Aorta (tissue), 5 donors: ENCODE data around the gene CELSR1. TPM values are rescaled to one million over a fixed set of nuclear protein-coding genes. Genes with fewer than 3 reads are reported as not detected.

Experiments used
- ATAC-seq: fragments of 200-7000 bp; cut with Tn5 transposase; one replicate; pipeline ENCODE4 v1.9.1; 2022; ENCODE audit warnings: moderate library complexity; ENCODE audit not compliant: low FRiP score
- DNase-seq, 2 donors: peaks; one replicate each; pipeline ENCODE4 v3.0.0-alpha.2; 2020
- H3K27ac ChIP-seq, 2 donors: one replicate each; pipeline ENCODE4 v1.5.1; 2013; ENCODE audit warnings: low read length in 2 of 2, mild to moderate bottlenecking in 2 of 2, moderate library complexity in 2 of 2, control low read depth in 1 of 2, inconsistent platforms in 1 of 2, low read depth in 1 of 2
- H3K27me3 ChIP-seq, 2 donors: one replicate each; pipeline ENCODE4 v1.6.1; 2013; ENCODE audit warnings: control low read depth in 1 of 2, low read length in 1 of 2, mild to moderate bottlenecking in 1 of 2, moderate library complexity in 1 of 2; ENCODE audit not compliant: insufficient read depth in 2 of 2, control insufficient read depth in 1 of 2
- H3K36me3 ChIP-seq, 2 donors: one replicate each; pipeline ENCODE4 v1.6.1; 2013; ENCODE audit warnings: control low read depth in 1 of 2, low read length in 1 of 2, mild to moderate bottlenecking in 1 of 2; ENCODE audit not compliant: insufficient read depth in 2 of 2, control insufficient read depth in 1 of 2
- H3K4me1 ChIP-seq, 2 donors: one replicate each; pipeline ENCODE4 v1.6.1; 2013; ENCODE audit warnings: low read length in 2 of 2, control low read depth in 1 of 2, mild to moderate bottlenecking in 1 of 2, moderate library complexity in 1 of 2; ENCODE audit not compliant: insufficient read depth in 2 of 2, control insufficient read depth in 1 of 2
- H3K4me3 ChIP-seq, 2 donors: one replicate each; pipeline ENCODE4 v1.5.1; 2013; ENCODE audit warnings: low read length in 2 of 2, control low read depth in 1 of 2, mild to moderate bottlenecking in 1 of 2
- H3K9me3 ChIP-seq: one replicate; pipeline ENCODE4 v1.6.1; 2013; ENCODE audit warnings: mild to moderate bottlenecking, low read length; ENCODE audit not compliant: control insufficient read depth
- WGBS, 2 donors: extraction: QIAGEN DNeasy Blood & Tissue Kit; methylation state at CpG; one replicate each; pipeline ENCODE4 v1.1.7; 2013; 5-methylcytosine and 5-hydroxymethylcytosine counted together
- intact Hi-C, 2 donors: fragments of 100-400 bp; cut with DNase I; formaldehyde crosslinking; loops; one replicate each; pipeline versions ENCODE4 v1.14.2 to v1.15.0; 2022
- polyA plus RNA-seq, 2 donors: library from polyadenylated mRNA; stranded (reverse); fragments of 200-250 nt; gene quantifications; one replicate each; pipeline ENCODE4 v1.2.3, GENCODE V29; 2013
- total RNA-seq, 2 donors: library from RNA; stranded (reverse); fragmentation: NEBNext Ultra II Directional; extraction: Animal tissue kit (Norgen Biotek cat#: 25700); gene quantifications; one replicate each; pipeline ENCODE4 v1.2.1, GENCODE V29; 2021
- donor health status: healthy with polysubstance abuse.
- donor health status: Bipolar disorder and iron deficiency.
- donor health status: DM: no; HTN: no; CAD: no.
- donor health status: DM: no; HTN: no; CAD: no.
- donor health status: DM: yes; HTN: yes; CAD: no.

CELSR1 gene
- total and polyA plus RNA-seq, 4 donors = 0.15 to 3.0 (median 1.3) TPM

DNA sequence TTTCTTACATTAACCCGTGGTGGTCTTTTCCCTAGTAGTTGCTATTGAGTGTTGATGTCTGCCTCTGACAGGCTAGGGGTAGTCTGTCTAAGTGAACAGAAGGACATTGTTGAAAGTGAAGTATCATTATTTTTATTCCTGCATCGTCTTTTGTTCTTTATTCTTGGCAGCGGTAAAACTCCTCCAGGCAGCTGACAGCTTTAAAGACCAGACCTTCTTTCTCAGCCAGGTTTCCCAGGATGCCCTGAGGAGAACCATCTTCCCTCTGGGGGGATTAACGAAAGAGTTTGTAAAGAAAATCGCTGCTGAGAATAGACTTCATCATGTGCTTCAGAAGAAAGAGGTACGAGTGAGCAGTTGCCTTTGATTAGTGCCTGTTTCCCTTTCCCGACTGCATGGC is 187.3 kb downstream of the CELSR1 start:
- Histone ChIP-seq H3K27me3 (no peaks in the 10 kb centered on the region), H3K27ac (no peak overlapping the region), H3K4me1 (no peaks in the 10 kb centered on the region), H3K36me3 (peaks cover 6 to 12% of the 10 kb centered on the region in 2 donors), H3K9me3 (no peaks in the 10 kb centered on the region), H3K4me3 (no peak overlapping the region)
- intact Hi-C loops = loop anchor here in 1 of 2 donors (10.0 kb wide), 1 partner anchor 195 kb away; no protein-coding TSS in a partner anchor
- WGBS, 2 donors = 78 to 79% methylated on average over 7 of the region's 7 CpGs
- ATAC-seq = no peak
- DNase-seq = no peak

DNA sequence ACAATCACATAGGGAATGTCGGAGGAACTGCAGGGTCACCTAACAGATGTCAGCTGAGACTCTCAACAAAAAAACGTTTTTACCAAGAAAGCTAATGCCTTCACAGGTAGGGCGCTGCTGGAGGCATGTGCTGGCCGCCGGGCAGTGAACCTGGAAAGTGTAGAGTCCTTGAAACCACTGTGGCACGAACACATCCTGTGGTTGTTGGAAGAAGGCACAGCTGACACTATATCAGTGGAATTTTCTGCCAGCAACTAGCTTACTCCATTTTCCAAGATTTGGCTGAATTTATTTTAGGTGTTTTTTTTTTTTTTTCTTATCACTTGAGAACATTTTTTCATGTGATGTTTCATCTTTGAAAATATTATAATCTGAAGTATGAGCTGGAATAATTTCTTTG is 187.7 kb downstream of the CELSR1 start:
- H3K4me1 ChIP-seq = no peaks in the 10 kb centered on the region
- peak; percentile 31 to 55 for DNase-seq
- H3K4me3 ChIP-seq = no peak overlapping the region
- WGBS, 2 donors = 54 to 61% methylated on average over 6 of the region's 6 CpGs
- no peak overlapping the region for H3K27ac ChIP-seq
- no peaks in the 10 kb centered on the region for H3K9me3 ChIP-seq
- ATAC-seq = no peak
- no peaks in the 10 kb centered on the region for H3K27me3 ChIP-seq
- H3K36me3 ChIP-seq = peaks cover 6 to 12% of the 10 kb centered on the region in 2 donors
- intact Hi-C loops = loop anchor here in 1 of 2 donors (10.0 kb wide), 1 partner anchor 195 kb away; no protein-coding TSS in a partner anchor

DNA sequence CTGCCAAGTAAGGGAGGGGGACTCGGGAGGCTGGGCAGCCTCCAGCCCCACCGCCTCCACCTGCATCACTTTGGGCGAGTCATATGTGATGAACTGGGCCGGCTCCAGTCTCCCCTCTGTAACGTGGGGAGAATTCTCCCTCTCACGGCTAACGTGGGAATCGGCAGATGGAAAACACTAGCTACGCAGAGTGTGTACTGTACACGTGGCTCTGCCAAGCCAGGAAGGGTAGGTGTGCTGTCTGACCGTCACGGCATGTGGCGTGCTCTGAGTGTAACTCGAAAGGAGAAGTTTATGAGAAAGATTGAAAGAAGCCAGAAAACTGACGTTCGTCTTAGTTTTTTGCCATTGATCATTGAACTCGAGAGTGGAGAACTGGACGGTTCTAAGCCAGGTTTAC is 188.2 kb downstream of the CELSR1 start:
- Histone ChIP-seq H3K36me3 (peaks cover 9 to 14% of the 10 kb centered on the region in 2 donors), H3K4me1 (no peaks in the 10 kb centered on the region), H3K9me3 (no peaks in the 10 kb centered on the region), H3K4me3 (no peak overlapping the region), H3K27me3 (no peaks in the 10 kb centered on the region), H3K27ac (no peak overlapping the region)
- ATAC-seq = no peak
- peak; percentile 19 to 57 for DNase-seq
- WGBS, 2 donors = 84 to 87% methylated on average over 18 of the region's 18 CpGs
- intact Hi-C loops = no loop called here

DNA sequence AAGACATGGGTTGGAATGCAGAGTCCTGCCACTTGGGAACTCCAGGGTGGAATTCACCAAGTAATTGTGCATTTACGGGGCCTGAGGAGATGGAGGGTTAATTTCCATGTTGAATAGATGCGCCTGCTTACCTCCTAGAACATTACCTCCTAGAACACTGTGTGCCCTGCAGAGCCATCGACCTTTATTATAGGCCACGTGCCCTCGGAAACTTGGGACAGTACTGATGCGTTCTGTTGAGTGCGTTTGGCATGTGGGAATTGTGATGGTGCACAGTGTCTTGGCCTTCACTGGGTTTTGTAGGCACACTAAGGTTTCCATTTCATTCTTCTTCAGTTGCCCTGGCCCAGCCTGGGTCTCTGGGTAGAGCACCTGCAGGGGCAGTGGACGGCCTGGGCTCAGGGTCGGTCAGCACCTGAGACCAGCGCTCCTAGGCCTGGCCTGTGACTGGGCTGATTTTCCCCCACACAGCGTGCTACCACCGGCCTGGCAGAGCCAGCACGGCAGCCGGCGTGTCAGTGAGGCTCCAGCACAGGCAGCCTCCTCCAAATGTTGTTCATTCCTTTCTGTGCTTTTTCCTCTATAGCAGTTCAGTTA is 189.2 kb downstream of the CELSR1 start:
- peak; percentile 25 to 56 for DNase-seq
- H3K4me3 ChIP-seq = no peak overlapping the region
- intact Hi-C loops = no loop called here
- H3K27me3 ChIP-seq = no peaks in the 10 kb centered on the region
- H3K9me3 ChIP-seq = no peaks in the 10 kb centered on the region
- H3K4me1 ChIP-seq = no peaks in the 10 kb centered on the region
- ATAC-seq = no peak
- H3K36me3 ChIP-seq = peaks cover 10 to 12% of the 10 kb centered on the region in 2 donors
- WGBS, 2 donors = 90 to 92% methylated on average over 15 of the region's 15 CpGs
- H3K27ac ChIP-seq = no peak overlapping the region

DNA sequence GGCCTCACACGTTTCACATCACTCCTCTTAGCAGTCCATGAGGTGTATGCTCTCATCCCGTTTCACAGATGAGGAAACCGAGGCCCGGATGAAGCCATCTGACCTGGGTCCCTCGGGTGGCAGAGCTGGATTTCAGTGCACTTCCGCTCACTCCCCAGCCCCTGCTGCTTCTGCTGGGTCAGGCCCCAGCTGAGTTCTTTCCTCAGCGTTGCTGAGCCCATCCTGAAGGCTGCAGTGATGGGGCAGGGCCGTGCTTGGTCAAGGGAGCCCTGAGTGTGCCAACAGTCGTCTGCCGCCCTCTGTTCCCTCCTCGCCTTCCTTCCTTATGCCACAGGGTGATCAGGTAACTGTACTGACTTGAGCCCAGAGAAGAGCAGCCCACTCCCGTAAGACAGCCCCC is 189.8 kb downstream of the CELSR1 start:
- no peaks in the 10 kb centered on the region for H3K4me1 ChIP-seq
- 88 to 89% methylated on average over 12 of the region's 12 CpGs for WGBS, 2 donors
- intact Hi-C loops = no loop called here
- no peak overlapping the region for H3K27ac ChIP-seq
- ATAC-seq (no peak), DNase-seq (peak; percentile 14 to 40)
- H3K27me3 ChIP-seq = no peaks in the 10 kb centered on the region
- no peak overlapping the region for H3K4me3 ChIP-seq
- H3K36me3 ChIP-seq = peaks cover 10 to 11% of the 10 kb centered on the region in 2 donors
- H3K9me3 ChIP-seq = no peaks in the 10 kb centered on the region

DNA sequence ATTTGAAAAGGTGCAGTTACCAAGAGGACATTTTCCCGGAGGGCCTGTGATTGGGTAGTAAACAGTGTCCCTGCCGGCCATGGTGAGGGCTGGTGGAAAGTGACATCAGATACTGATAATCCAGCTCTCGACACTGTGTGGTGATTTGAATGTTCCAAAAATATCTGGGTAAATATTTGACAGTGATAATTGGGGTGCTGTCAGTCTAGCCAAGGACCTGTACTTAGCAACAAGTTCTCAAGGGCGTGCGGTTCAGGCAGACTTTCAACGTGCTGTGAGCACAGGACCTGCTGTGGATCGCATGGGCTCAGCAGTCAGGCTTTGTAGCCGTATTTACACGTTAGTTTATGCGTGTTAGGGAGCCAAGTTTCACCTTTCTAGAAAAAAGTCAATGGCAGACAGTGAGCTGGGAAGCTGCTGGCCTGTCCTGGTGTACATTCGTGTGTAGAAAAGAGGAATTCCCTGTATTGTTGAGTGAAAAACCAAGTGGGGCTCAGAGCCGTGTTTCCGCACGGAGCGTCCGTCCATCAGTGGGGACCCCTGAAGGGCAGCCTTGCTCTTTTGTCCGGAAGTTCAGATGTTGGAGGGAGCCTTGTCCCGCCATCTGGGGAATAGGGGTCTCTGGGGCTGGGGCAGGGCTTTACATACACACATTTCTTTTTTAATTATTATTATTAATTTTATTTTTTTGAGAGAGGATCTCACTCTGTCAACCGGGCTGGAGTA is 190.6 kb downstream of the CELSR1 start:
- intact Hi-C loops = no loop called here
- Histone ChIP-seq H3K36me3 (peaks cover 10% of the 10 kb centered on the region in 2 donors), H3K4me1 (no peaks in the 10 kb centered on the region), H3K4me3 (no peak overlapping the region), H3K27me3 (no peaks in the 10 kb centered on the region), H3K27ac (no peak overlapping the region), H3K9me3 (no peaks in the 10 kb centered on the region)
- DNase-seq (peak; percentile 20 to 61), ATAC-seq (no peak)
- WGBS, 2 donors = 85 to 88% methylated on average over 19 of the region's 19 CpGs

DNA sequence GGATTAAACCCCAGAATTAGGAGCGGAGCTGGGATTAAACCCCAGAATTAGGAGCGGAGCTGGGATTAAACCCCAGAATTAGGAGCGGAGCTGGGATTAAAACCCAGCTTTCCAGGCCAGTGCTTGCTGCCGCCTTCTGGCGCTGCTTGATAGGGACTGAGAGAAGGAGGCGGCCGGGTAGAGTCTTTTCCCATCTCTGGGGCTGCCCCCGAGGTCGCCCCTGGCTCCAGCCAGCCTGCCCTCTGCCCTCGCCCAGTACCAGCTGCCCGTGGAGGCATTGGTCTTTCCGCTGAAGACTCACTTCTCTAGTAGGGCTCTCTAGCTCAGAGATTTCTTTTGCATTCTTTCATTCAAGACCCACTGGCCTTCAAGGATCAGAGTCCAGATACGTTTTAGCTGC is 196.7 kb downstream of the CELSR1 start:
- Histone ChIP-seq H3K4me1 (peaks cover 0 to 3% of the 10 kb centered on the region in 2 donors), H3K4me3 (no peak overlapping the region), H3K27ac (no peak overlapping the region), H3K9me3 (no peaks in the 10 kb centered on the region), H3K27me3 (no peaks in the 10 kb centered on the region), H3K36me3 (peaks cover 4 to 6% of the 10 kb centered on the region in 2 donors)
- ATAC-seq = no peak
- 90% methylated on average over 12 to 13 of the region's 13 CpGs for WGBS, 2 donors
- DNase-seq = peak; percentile 32 to 39
- intact Hi-C loops = no loop called here

DNA sequence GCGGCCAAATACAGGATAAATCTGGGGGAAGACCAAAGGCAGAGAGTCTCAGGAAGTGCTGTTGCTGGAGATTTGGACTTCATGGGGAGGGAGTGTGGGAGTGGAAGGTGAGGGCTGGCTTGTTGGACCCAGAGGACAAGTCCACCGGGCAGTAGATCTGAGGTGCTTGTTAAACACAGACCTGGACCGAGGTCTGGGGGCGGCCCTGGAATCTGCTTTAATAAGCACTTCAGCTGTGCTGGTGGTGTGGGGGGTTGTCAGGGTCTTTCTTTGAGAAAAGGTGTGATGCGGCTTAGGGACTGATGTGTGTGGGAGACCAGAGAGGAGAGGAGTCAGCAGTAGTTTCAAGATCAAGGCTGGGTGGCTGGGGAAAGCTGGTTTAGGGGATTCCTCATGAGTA is 197.5 kb downstream of the CELSR1 start:
- H3K27ac ChIP-seq = no peak overlapping the region
- no peaks in the 10 kb centered on the region for H3K27me3 ChIP-seq
- no peaks in the 10 kb centered on the region for H3K9me3 ChIP-seq
- peaks cover 4 to 6% of the 10 kb centered on the region in 2 donors for H3K36me3 ChIP-seq
- DNase-seq (peak; percentile 16 to 44), ATAC-seq (no peak)
- no peak overlapping the region for H3K4me3 ChIP-seq
- H3K4me1 ChIP-seq = peaks cover 0 to 3% of the 10 kb centered on the region in 2 donors
- 87 to 93% methylated on average over 5 of the region's 5 CpGs for WGBS, 2 donors
- intact Hi-C loops = no loop called here

DNA sequence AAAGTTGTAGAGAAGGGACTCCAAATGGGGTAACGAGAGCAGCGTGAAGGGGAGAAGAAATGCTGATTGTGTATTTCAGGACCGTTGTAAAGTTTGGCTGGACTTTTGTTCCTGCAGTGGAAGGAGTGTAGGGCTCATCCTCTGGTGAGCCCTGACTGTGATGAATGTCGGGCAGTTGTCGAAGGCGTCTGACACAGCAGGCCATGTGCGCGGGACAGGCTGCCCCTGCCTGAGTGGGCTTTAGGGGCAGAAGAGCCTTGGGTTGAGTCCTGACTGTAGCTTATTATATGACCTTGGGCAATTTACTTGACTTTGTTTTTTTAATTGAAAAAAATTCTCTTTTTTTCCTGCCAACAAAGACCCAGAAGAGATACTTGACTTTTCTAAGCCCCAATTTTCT is 198.8 kb downstream of the CELSR1 start:
- intact Hi-C loops = no loop called here
- Histone ChIP-seq H3K9me3 (no peaks in the 10 kb centered on the region), H3K4me1 (peaks cover 0 to 3% of the 10 kb centered on the region in 2 donors), H3K36me3 (peaks cover 0 to 4% of the 10 kb centered on the region in 2 donors), H3K27ac (no peak overlapping the region), H3K27me3 (no peaks in the 10 kb centered on the region), H3K4me3 (no peak overlapping the region)
- 87 to 90% methylated on average over 8 of the region's 8 CpGs for WGBS, 2 donors
- ATAC-seq = no peak
- DNase-seq = peak; percentile 24 to 59
